ENCODE results near the gene PGM1.

PGM1 gene

DNA sequence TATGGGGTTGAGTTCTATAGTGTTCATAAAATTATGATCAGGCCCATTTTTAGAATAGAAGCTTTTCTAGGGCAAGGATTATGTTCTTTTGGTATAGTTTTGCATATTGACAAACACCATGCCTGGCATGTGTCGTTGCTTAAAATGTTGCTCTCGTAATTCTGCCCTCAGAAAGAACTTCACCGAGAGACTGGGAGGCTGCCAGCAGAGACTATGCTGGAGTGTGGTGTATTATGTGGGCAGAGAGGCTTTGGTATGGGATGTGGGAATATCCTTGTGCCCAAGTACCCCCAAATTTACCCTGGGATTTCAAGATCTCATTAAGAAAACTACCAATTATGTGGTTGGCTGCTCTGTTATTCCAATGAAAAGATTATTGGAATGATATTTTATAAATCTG, 27.9 kb downstream of the PGM1 start:
- Histone ChIP-seq H3K27ac (peak overlapping the region; percentile 34 to 73), H3K4me3 (no peak overlapping the region)
- TF ChIP-seq, protein P1, sequence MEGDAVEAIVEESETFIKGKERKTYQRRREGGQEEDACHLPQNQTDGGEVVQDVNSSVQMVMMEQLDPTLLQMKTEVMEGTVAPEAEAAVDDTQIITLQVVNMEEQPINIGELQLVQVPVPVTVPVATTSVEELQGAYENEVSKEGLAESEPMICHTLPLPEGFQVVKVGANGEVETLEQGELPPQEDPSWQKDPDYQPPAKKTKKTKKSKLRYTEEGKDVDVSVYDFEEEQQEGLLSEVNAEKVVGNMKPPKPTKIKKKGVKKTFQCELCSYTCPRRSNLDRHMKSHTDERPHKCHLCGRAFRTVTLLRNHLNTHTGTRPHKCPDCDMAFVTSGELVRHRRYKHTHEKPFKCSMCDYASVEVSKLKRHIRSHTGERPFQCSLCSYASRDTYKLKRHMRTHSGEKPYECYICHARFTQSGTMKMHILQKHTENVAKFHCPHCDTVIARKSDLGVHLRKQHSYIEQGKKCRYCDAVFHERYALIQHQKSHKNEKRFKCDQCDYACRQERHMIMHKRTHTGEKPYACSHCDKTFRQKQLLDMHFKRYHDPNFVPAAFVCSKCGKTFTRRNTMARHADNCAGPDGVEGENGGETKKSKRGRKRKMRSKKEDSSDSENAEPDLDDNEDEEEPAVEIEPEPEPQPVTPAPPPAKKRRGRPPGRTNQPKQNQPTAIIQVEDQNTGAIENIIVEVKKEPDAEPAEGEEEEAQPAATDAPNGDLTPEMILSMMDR (IDR thresholded peaks at IDR 0.05), result no peak
- no peak for DNase-seq (ENCODE audit: low spot score)

DNA sequence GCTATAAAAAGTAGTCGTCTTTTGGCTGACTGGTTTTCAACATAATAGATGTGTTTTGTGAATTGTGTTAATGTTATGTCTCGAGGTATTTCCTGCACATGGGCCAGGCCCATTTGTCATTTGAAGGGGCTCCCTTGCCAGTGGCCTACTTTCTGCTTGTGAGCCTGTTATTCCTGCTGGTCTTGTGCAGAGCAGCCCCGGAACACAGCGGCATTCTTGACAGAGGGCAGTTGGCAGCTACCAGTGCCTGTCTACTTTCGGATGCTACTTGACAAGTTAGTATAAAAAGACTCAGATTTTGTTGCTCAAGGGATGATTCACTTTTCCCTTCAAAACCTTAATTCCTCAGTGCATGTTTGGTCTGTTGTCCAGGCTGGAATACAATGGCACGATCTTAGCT, 28.5 kb downstream of the PGM1 start:
- TF ChIP-seq, protein P1 (IDR thresholded peaks at IDR 0.05), result no peak
- Histone ChIP-seq H3K27ac (peak overlapping the region; percentile 34 to 73), H3K4me3 (no peak overlapping the region)
- no peak for DNase-seq (ENCODE audit: low spot score)

DNA sequence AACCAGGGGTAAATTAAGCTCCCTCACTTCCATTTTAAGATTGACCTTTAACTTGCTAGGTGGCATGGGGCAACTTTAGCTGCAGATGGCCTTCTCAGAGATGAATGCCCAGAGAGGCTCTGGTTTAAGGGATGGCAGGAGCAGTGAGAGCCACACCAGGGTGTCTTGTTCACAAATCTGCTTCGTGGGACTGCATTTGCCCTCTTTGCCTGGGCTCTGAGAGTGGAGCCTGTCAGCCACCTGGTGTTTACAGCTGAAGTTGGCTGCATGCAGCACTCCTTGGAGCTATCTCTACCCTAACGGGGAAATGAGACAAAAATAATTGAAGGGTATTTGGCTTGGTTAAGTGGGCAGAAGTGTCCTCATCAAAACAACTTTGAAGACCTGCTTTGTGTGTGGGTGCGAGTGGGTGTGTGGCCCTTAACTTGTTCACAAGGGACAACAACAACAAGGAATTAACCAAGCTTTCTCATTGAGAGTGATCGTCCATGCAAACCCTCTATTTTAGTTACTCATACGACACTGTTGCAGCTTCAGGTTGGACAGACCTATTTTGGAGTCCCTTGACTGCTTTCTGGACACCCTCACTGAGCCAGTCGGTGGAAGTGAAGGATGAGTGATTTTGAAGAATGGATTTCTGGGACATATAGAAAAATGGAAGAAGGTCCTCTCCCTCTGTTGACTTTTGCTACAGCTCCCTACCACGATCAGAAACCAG, 29.8 kb downstream of the PGM1 start:
- no peak for DNase-seq (ENCODE audit: low spot score)
- TF ChIP-seq, protein P1 (IDR thresholded peaks at IDR 0.05), result no peak
- H3K27ac ChIP-seq, result peak overlapping the region in 1 of 2 donors; percentile 45
- no peak overlapping the region for H3K4me3 ChIP-seq

DNA sequence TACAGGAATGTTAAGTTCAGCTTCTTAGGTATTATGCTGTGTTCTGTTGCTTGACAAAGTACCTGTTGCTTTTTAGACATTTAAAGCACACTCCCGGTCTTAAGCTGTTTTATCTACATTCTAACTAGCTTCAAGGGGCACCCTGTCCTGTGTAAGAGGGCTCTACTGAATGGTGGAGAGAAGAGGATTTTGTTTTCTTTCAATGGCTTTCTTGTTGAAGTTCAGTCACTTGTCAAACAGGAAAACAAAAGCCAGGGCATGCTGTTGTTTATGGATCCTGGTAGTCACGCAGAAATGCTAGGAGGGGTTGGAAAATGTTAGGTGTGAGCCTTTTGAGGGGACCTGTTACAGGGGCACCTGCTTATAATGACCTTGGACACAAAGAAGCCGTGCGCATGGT, 30.7 kb downstream of the PGM1 start:
- no peak for DNase-seq (ENCODE audit: low spot score)
- no peak overlapping the region for H3K4me3 ChIP-seq
- H3K27ac ChIP-seq, result no peak overlapping the region
- TF ChIP-seq, protein P1 (IDR thresholded peaks at IDR 0.05), result no peak

GRCh38 chr1:63624911-63625310, 31.7 kb downstream of the PGM1 start:
- TF ChIP-seq, protein P1 (IDR thresholded peaks at IDR 0.05), result no peak
- Histone ChIP-seq H3K27ac (peak overlapping the region in 1 of 2 donors; percentile 50), H3K4me3 (no peak overlapping the region)

DNA sequence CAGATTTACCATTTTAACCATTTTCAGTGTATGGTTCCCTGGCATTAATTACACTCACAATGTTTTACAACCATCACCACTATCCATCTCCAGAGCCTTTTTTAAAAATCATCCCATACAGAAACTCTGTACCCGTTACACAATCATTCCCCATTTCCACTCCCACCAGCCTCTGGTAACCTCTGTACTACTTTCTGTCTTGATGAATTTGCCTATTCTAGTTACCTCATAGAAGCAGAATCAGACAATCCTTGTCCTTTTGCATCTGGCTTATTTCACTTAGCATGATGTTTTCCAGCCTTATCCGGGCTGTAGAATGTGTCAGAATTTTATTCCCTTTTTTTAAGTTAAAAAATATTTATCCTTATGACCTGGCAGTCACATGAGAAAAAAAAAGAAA, 33.0 kb downstream of the PGM1 start:
- Histone ChIP-seq H3K4me3 (no peak overlapping the region), H3K27ac (no peak overlapping the region)
- TF ChIP-seq, protein P1 (IDR thresholded peaks at IDR 0.05), result no peak
- no peak for DNase-seq (ENCODE audit: low spot score)

More at GRCh38 chr1:63624911-63625310, 31.7 kb downstream of the PGM1 start:
- DNase-seq (ENCODE audit: low spot score), result no peak

- TF ChIP-seq, protein P1 (IDR thresholded peaks at IDR 0.05), result no peak
- DNase-seq (ENCODE audit: low spot score), result no peak
- no peak overlapping the region for H3K27ac ChIP-seq
Observed at GRCh38 chr1:63628607-63629006, 35.4 kb downstream of the PGM1 start.

More at GRCh38 chr1:63628607-63629006, 35.4 kb downstream of the PGM1 start:
- no peak overlapping the region for H3K4me3 ChIP-seq

All from coronary artery (tissue), 2 donors.